Keratinocyte (primary cell): Measurements from ENCODE around the gene ZCWPW2. TPM values are rescaled to one million over a fixed set of nuclear protein-coding genes. Genes with fewer than 3 reads are reported as not detected.

Experiments
- DNase-seq: peaks from one replicate; pipeline ENCODE4 v3.0.0-alpha.2; 2011; ENCODE audit warnings: low read depth, missing footprints, low spot score
- FAIRE-seq: peaks from 2 replicates; lab custom pipeline; 2011; peaks lifted over from hg19 to GRCh38; lab: Jason Lieb, UNC
- H2AFZ ChIP-seq: 2 replicates; pipeline ENCODE4 v1.6.0; 2012; ENCODE audit warnings: low read length, control low read depth, inconsistent platforms; ENCODE audit not compliant: control insufficient read depth
- H3K27ac ChIP-seq: 2 replicates; pipeline ENCODE4 v1.5.1; 2011; ENCODE audit warnings: low read length; ENCODE audit not compliant: control insufficient read depth, insufficient read depth
- H3K27me3 ChIP-seq: 3 replicates; pipeline ENCODE4 v1.6.0; 2011; ENCODE audit warnings: low read length; ENCODE audit not compliant: control insufficient read depth, insufficient read depth; ENCODE audit errors: extremely low read depth
- H3K36me3 ChIP-seq, 2 experiments: 2 replicates in 1 of 2; 3 replicates in 1 of 2; pipeline ENCODE4 v1.5.1; 2011; ENCODE audit warnings: low read length in 2 of 2, mild to moderate bottlenecking in 1 of 2; ENCODE audit not compliant: control insufficient read depth in 2 of 2, insufficient read depth in 2 of 2; ENCODE audit errors: extremely low read depth in 1 of 2
- H3K4me1 ChIP-seq: 3 replicates; pipeline ENCODE4 v1.5.1; 2011; ENCODE audit warnings: low read length; ENCODE audit not compliant: control insufficient read depth, insufficient read depth; ENCODE audit errors: extremely low read depth
- H3K4me2 ChIP-seq: 3 replicates; pipeline ENCODE4 v1.6.0; 2011; ENCODE audit warnings: low read depth, low read length; ENCODE audit not compliant: control insufficient read depth, insufficient read depth; ENCODE audit errors: extremely low read depth
- H3K4me3 ChIP-seq, 3 experiments: fragments of 200-600 bp in 1 of 3; sonication (generic) in 1 of 3; 2 replicates in 2 of 3; 3 replicates in 1 of 3; pipeline ENCODE4 v1.5.1; 2011 to 2016; ENCODE audit warnings: low read length in 3 of 3, mild to moderate bottlenecking in 3 of 3, control low read depth in 2 of 3, inconsistent platforms in 1 of 3, low read depth in 1 of 3, mixed read lengths in 1 of 3, mixed run types in 1 of 3, moderate library complexity in 1 of 3; ENCODE audit not compliant: control insufficient read depth in 2 of 3, insufficient read depth in 2 of 3; ENCODE audit errors: extremely low read depth in 1 of 3
- H3K79me2 ChIP-seq: 2 replicates; pipeline ENCODE4 v1.6.0; 2012; ENCODE audit warnings: low read length; ENCODE audit not compliant: control insufficient read depth, insufficient read depth
- H3K9ac ChIP-seq: 3 replicates; pipeline ENCODE4 v1.6.0; 2011; ENCODE audit warnings: low read length; ENCODE audit not compliant: control insufficient read depth, insufficient read depth; ENCODE audit errors: extremely low read depth
- H3K9me1 ChIP-seq: 3 replicates; pipeline ENCODE4 v1.6.0; 2011; ENCODE audit warnings: low read length; ENCODE audit not compliant: control insufficient read depth, insufficient read depth; ENCODE audit errors: extremely low read depth
- H3K9me3 ChIP-seq: 2 replicates; pipeline ENCODE4 v1.5.1; 2012; ENCODE audit warnings: low read depth, low read length; ENCODE audit not compliant: control insufficient read depth
- H4K20me1 ChIP-seq: 3 replicates; pipeline ENCODE4 v1.6.0; 2011; ENCODE audit warnings: low read length; ENCODE audit not compliant: control insufficient read depth, insufficient read depth; ENCODE audit errors: extremely low read depth
- CTCF ChIP-seq, 3 experiments: IDR thresholded peaks in 1 of 3; conservative IDR thresholded peaks in 1 of 3; optimal IDR thresholded peaks in 1 of 3; 2 replicates in 2 of 3; 3 replicates in 1 of 3; pipeline versions ENCODE3 to v1.5.1; 2011; ENCODE audit warnings: low read length in 3 of 3, mild to moderate bottlenecking in 3 of 3, moderate library complexity in 2 of 3, control low read depth in 1 of 3, inconsistent platforms in 1 of 3; ENCODE audit not compliant: insufficient read depth in 2 of 3; ENCODE audit errors: extremely low read depth in 1 of 3
- EZH2 ChIP-seq: IDR thresholded peaks from one replicate; pipeline ENCODE4 v1.6.1; 2012; ENCODE audit warnings: inconsistent platforms, mild to moderate bottlenecking, low read length, moderate library complexity
- dilution Hi-C: fragments of 300-500 bp; cut with MboI; formaldehyde crosslinking; loops from one replicate; pipeline ENCODE4 v1.7.0; 2020; ENCODE audit warnings: low sequenced_read_pairs; ENCODE audit not compliant: extremely low pct_ligation_motif_present
- polyA plus RNA-seq, 5 experiments: library from polyadenylated mRNA; depleted of rRNA in 3 of 5; stranded (reverse) in 3 of 5; stranded (forward) in 1 of 5; unstranded in 1 of 5; fragments of >200 nt; gene quantifications; 1 replicate in 1 of 5; 2 replicates in 3 of 5; 3 replicates in 1 of 5; pipeline versions ENCODE4 v1.2.1 to v1.2.3, GENCODE V29; 2011 to 2012; ENCODE audit warnings: missing spikeins in 2 of 5, low read depth in 1 of 5, low replicate concordance in 1 of 5

Gene ZCWPW2
- polyA plus RNA-seq, 1 donor (not counting 4 experiments of a cell fraction or from before 2014, with no cell fraction given): 0.58 TPM

GRCh38 chr3:28544236-28544635 lies 195.7 kb downstream of the ZCWPW2 start:
- Histone ChIP-seq H4K20me1 (no peaks in the 10 kb centered on the region), H3K9ac (no peak overlapping the region), H3K4me2 (no peak overlapping the region), H3K27ac (no peak overlapping the region), H3K79me2 (no peaks in the 10 kb centered on the region), H3K4me3 (no peak overlapping the region), H3K9me3 (no peaks in the 10 kb centered on the region), H2AFZ (no peak overlapping the region), H3K27me3 (no peaks in the 10 kb centered on the region), H3K4me1 (no peaks in the 10 kb centered on the region), H3K9me1 (no peaks in the 10 kb centered on the region), H3K36me3 (no peaks in the 10 kb centered on the region)
- no peak for DNase-seq
- dilution Hi-C loops: no loop called here
- TF ChIP-seq EZH2 (no peak), CTCF (optimal IDR thresholded peaks at IDR 0.05 in 1 of 3, IDR thresholded peaks at IDR 0.05 in 1 of 3, conservative IDR thresholded peaks at IDR 0.05 in 1 of 3; ENCODE audit: extremely low read depth in 1 of 3, insufficient read depth in 2 of 3, low read length in 3 of 3) (no peak)
- no peak for FAIRE-seq

GRCh38 chr3:28544831-28545230 lies 196.3 kb downstream of the ZCWPW2 start:
- no peaks in the 10 kb centered on the region for H3K36me3 ChIP-seq
- no peaks in the 10 kb centered on the region for H3K9me3 ChIP-seq
- H3K4me2 ChIP-seq: no peak overlapping the region
- FAIRE-seq (no peak), DNase-seq (no peak)
- H4K20me1 ChIP-seq: no peaks in the 10 kb centered on the region
- no peak for TF ChIP-seq CTCF (optimal IDR thresholded peaks at IDR 0.05 in 1 of 3, IDR thresholded peaks at IDR 0.05 in 1 of 3, conservative IDR thresholded peaks at IDR 0.05 in 1 of 3; ENCODE audit: extremely low read depth in 1 of 3, insufficient read depth in 2 of 3, low read length in 3 of 3)
- TF ChIP-seq EZH2: no peak
- H3K4me1 ChIP-seq: no peaks in the 10 kb centered on the region
- no peaks in the 10 kb centered on the region for H3K79me2 ChIP-seq
- no peak overlapping the region for H3K4me3 ChIP-seq
- no peak overlapping the region for H3K9ac ChIP-seq
- no peak overlapping the region for H3K27ac ChIP-seq
- no peaks in the 10 kb centered on the region for H3K27me3 ChIP-seq
- H3K9me1 ChIP-seq: no peaks in the 10 kb centered on the region
- no peak overlapping the region for H2AFZ ChIP-seq
- dilution Hi-C loops: no loop called here
